Spleen (tissue), 11 donors: Measurements from ENCODE around the gene CDC5L. TPM values are rescaled to one million over a fixed set of nuclear protein-coding genes. Genes with fewer than 3 reads are reported as not detected.

Experiments
- DNase-seq: peaks from one replicate; pipeline ENCODE4 v3.0.0-alpha.2; 2020
- H3K27ac ChIP-seq, 8 donors: fragments of 200-600 bp; sonication (generic) in 7 of 8; 1 replicate in 4 of 8; 2 replicates in 4 of 8; pipeline versions ENCODE4 v1.5.0 to v1.8.0; 2016 to 2021; ENCODE audit warnings: inconsistent platforms in 4 of 8, mild to moderate bottlenecking in 4 of 8, moderate library complexity in 1 of 8
- H3K27me3 ChIP-seq, 7 donors: fragments of 200-600 bp; sonication (generic) in 6 of 7; replicated peaks in 1 of 7; 1 replicate in 4 of 7; 2 replicates in 3 of 7; pipeline versions ENCODE4 v1.5.0 to v1.8.0; 2016 to 2021; ENCODE audit warnings: inconsistent platforms in 3 of 7, mild to moderate bottlenecking in 1 of 7
- H3K36me3 ChIP-seq, 6 donors: fragments of 200-600 bp; sonication (generic) in 5 of 6; 1 replicate in 4 of 6; 2 replicates in 2 of 6; pipeline versions ENCODE4 v1.5.0 to v1.8.0; 2016 to 2021; ENCODE audit warnings: inconsistent platforms in 2 of 6
- H3K4me1 ChIP-seq, 6 donors: fragments of 200-600 bp; sonication (generic) in 5 of 6; 1 replicate in 3 of 6; 2 replicates in 3 of 6; pipeline versions ENCODE4 v1.5.0 to v1.8.0; 2016 to 2021; ENCODE audit warnings: inconsistent platforms in 3 of 6
- H3K4me3 ChIP-seq, 8 donors: fragments of 200-600 bp; sonication (generic) in 7 of 8; 1 replicate in 4 of 8; 2 replicates in 4 of 8; pipeline versions ENCODE4 v1.5.0 to v1.8.0; 2016 to 2021; ENCODE audit warnings: inconsistent platforms in 4 of 8, mild to moderate bottlenecking in 4 of 8, moderate library complexity in 2 of 8
- H3K9me3 ChIP-seq, 8 donors: fragments of 200-600 bp; sonication (generic) in 7 of 8; 1 replicate in 4 of 8; 2 replicates in 4 of 8; pipeline versions ENCODE4 v1.5.0 to v1.8.0; 2016 to 2021; ENCODE audit warnings: inconsistent platforms in 4 of 8
- CTCF ChIP-seq, 11 experiments: fragments of 200-600 bp in 7 of 11; fragments of 450-650 bp in 4 of 11; sonication (generic) in 4 of 11; IDR thresholded peaks in 8 of 11; conservative IDR thresholded peaks in 3 of 11; 1 replicate in 7 of 11; 2 replicates in 4 of 11; pipeline versions ENCODE4 v1.4.0 to v1.8.0; 2016 to 2021; ENCODE audit warnings: antibody characterized with exemption in 11 of 11, inconsistent platforms in 4 of 11, mild to moderate bottlenecking in 1 of 11
- POLR2A ChIP-seq, 3 donors: fragments of 450-650 bp; IDR thresholded peaks; one replicate each; pipeline ENCODE4 v1.5.1; 2017; ENCODE audit warnings: antibody characterized with exemption in 3 of 3, mild to moderate bottlenecking in 1 of 3
- POLR2AphosphoS5 ChIP-seq, 3 donors: sonication (generic); formaldehyde crosslinking; IDR thresholded peaks; one replicate each; pipeline ENCODE4 v1.5.1; 2017; ENCODE audit warnings: antibody characterized with exemption in 3 of 3
- WGBS, 5 donors: extraction: QIAGEN DNeasy Blood & Tissue Kit in 3 of 5; methylation state at CpG; one replicate each; pipeline versions ENCODE4 v1.1.5 to v1.1.7; 2013 to 2018; 5-methylcytosine and 5-hydroxymethylcytosine counted together
- intact Hi-C: fragments of 100-400 bp; cut with DNase I; formaldehyde crosslinking; loops from one replicate; pipeline ENCODE4 v1.15.0; 2023; ENCODE audit warnings: low total_unique reads
- polyA plus RNA-seq, 3 donors: library from polyadenylated mRNA; stranded (reverse); fragments of 200-250 nt; gene quantifications; one replicate each; pipeline ENCODE4 v1.2.1, GENCODE V29; 2013
- total RNA-seq, 7 donors: library from RNA; depleted of rRNA in 3 of 7; stranded (reverse); fragments of >200 nt in 3 of 7; fragmentation: NEBNext Ultra II Directional in 4 of 7; extraction: Animal tissue kit (Norgen Biotek cat#: 25700) in 4 of 7; gene quantifications; one replicate each; pipeline versions ENCODE4 v1.1.0 to v1.2.1, GENCODE V29; 2016 to 2021
- donor health status: healthy with polysubstance abuse.
- donor health status: DM: no; HTN: no; CAD: no; lungs with moderate emphysema.
- donor health status: DM: no; HTN: no; CAD: no.
- donor health status: Bipolar disorder and iron deficiency.
- donor health status: healthy.
- donor health status: DM: no; HTN: no; CAD: no.
- donor health status: DM: yes; HTN: yes; CAD: no.

The CDC5L gene
- total and polyA plus RNA-seq, 10 donors: 5.3 to 20.3 (median 18.1) TPM

- no peak overlapping the region for H3K4me3 ChIP-seq
- peaks cover 0 to 42% (median 0%) of the 10 kb centered on the region in 7 donors for H3K27me3 ChIP-seq
- 75 to 82% (median 79%) methylated on average over 18 to 19 of the region's 19 CpGs for WGBS, 5 donors
- TF ChIP-seq POLR2AphosphoS5 (IDR thresholded peaks at IDR 0.05): no peak
- TF ChIP-seq CTCF (IDR thresholded peaks at IDR 0.05 in 8 of 11, conservative IDR thresholded peaks at IDR 0.05 in 3 of 11): no peak
- TF ChIP-seq POLR2A (IDR thresholded peaks at IDR 0.05): no peak
- intact Hi-C loops: loop anchor here (10.0 kb wide), 3 partner anchors 181 to 1451 kb away; no protein-coding TSS in a partner anchor
- H3K27ac ChIP-seq: no peak overlapping the region
- DNase-seq: no peak
- no peaks in the 10 kb centered on the region for H3K9me3 ChIP-seq
- no peaks in the 10 kb centered on the region for H3K36me3 ChIP-seq
- peaks cover 6 to 10% (median 8%) of the 10 kb centered on the region in 6 donors for H3K4me1 ChIP-seq
Measured at GRCh38 chr6:44473393-44474189, 86.1 kb downstream of the CDC5L start.

GRCh38 chr6:44474190-44474631 is 86.7 kb downstream of the CDC5L start:
- no peaks in the 10 kb centered on the region for H3K9me3 ChIP-seq
- peaks cover 0 to 42% (median 0%) of the 10 kb centered on the region in 7 donors for H3K27me3 ChIP-seq
- 83 to 92% (median 90%) methylated on average over 9 of the region's 9 CpGs for WGBS, 5 donors
- DNase-seq: no peak
- intact Hi-C loops: loop anchor here (10.0 kb wide), 3 partner anchors 181 to 1451 kb away; no protein-coding TSS in a partner anchor
- no peak overlapping the region for H3K4me3 ChIP-seq
- H3K36me3 ChIP-seq: no peaks in the 10 kb centered on the region
- no peak overlapping the region for H3K27ac ChIP-seq
- peaks cover 6 to 10% (median 8%) of the 10 kb centered on the region in 6 donors for H3K4me1 ChIP-seq
- TF ChIP-seq POLR2A (IDR thresholded peaks at IDR 0.05): no peak
- no peak for TF ChIP-seq POLR2AphosphoS5 (IDR thresholded peaks at IDR 0.05)
- no peak for TF ChIP-seq CTCF (IDR thresholded peaks at IDR 0.05 in 8 of 11, conservative IDR thresholded peaks at IDR 0.05 in 3 of 11)

- no peak for DNase-seq
- 42 to 67% (median 58%) methylated on average over 1 of the region's 1 CpG for WGBS, 5 donors
- no peak for TF ChIP-seq POLR2A (IDR thresholded peaks at IDR 0.05)
- no peak for TF ChIP-seq POLR2AphosphoS5 (IDR thresholded peaks at IDR 0.05)
- no peak for TF ChIP-seq CTCF (IDR thresholded peaks at IDR 0.05 in 8 of 11, conservative IDR thresholded peaks at IDR 0.05 in 3 of 11)
- Histone ChIP-seq H3K27me3 (peaks cover 0 to 40% (median 0%) of the 10 kb centered on the region in 7 donors), H3K27ac (no peak overlapping the region), H3K9me3 (no peaks in the 10 kb centered on the region), H3K36me3 (no peaks in the 10 kb centered on the region), H3K4me3 (no peak overlapping the region), H3K4me1 (peaks cover 6 to 10% (median 8%) of the 10 kb centered on the region in 6 donors)
- intact Hi-C loops: loop anchor here (10.0 kb wide), 3 partner anchors 180 to 1450 kb away; no protein-coding TSS in a partner anchor
Measured at GRCh38 chr6:44474643-44475042, 87.1 kb downstream of the CDC5L start.

GRCh38 chr6:44475417-44475778 is 87.9 kb downstream of the CDC5L start:
- Histone ChIP-seq H3K9me3 (no peaks in the 10 kb centered on the region), H3K4me1 (peaks cover 6 to 10% (median 8%) of the 10 kb centered on the region in 6 donors), H3K27me3 (peaks cover 0 to 35% (median 0%) of the 10 kb centered on the region in 7 donors), H3K4me3 (peak overlapping the region in 1 of 8 donors; percentile 20), H3K36me3 (no peaks in the 10 kb centered on the region), H3K27ac (no peak overlapping the region)
- intact Hi-C loops: loop anchor here (10.0 kb wide), 3 partner anchors 179 to 1449 kb away; no protein-coding TSS in a partner anchor
- 13 to 34% (median 24%) methylated on average over 3 to 6 of the region's 6 CpGs for WGBS, 5 donors
- DNase-seq: no peak
- no peak for TF ChIP-seq CTCF (IDR thresholded peaks at IDR 0.05 in 8 of 11, conservative IDR thresholded peaks at IDR 0.05 in 3 of 11)
- no peak for TF ChIP-seq POLR2A (IDR thresholded peaks at IDR 0.05)
- no peak for TF ChIP-seq POLR2AphosphoS5 (IDR thresholded peaks at IDR 0.05)
